ENCODE data around the gene BUB3.

Gene BUB3

GRCh38 chr10:123149568-123150270, 4.5 kb upstream of the BUB3 start:
- DNase-seq (ENCODE audit: low read depth in 2 of 2), result peak in 1 of 2 donors; percentile 45
- H3K4me3 ChIP-seq (replicated peaks in 1 of 2; ENCODE audit: low read depth in 2 of 2, low read length in 2 of 2), result peak overlapping the region; percentile 28 to 36
- no peak for TF ChIP-seq CTCF (IDR thresholded peaks at IDR 0.05; ENCODE audit: low read depth, low read length)

- no peak for TF ChIP-seq CTCF (IDR thresholded peaks at IDR 0.05; ENCODE audit: low read depth, low read length)
- no peak overlapping the region for H3K4me3 ChIP-seq (replicated peaks in 1 of 2; ENCODE audit: low read depth in 2 of 2, low read length in 2 of 2)
- DNase-seq (ENCODE audit: low read depth in 2 of 2), result no peak
These were observed 3.8 kb upstream of the BUB3 start for GRCh38 chr10:123150271-123150985.

DNA sequence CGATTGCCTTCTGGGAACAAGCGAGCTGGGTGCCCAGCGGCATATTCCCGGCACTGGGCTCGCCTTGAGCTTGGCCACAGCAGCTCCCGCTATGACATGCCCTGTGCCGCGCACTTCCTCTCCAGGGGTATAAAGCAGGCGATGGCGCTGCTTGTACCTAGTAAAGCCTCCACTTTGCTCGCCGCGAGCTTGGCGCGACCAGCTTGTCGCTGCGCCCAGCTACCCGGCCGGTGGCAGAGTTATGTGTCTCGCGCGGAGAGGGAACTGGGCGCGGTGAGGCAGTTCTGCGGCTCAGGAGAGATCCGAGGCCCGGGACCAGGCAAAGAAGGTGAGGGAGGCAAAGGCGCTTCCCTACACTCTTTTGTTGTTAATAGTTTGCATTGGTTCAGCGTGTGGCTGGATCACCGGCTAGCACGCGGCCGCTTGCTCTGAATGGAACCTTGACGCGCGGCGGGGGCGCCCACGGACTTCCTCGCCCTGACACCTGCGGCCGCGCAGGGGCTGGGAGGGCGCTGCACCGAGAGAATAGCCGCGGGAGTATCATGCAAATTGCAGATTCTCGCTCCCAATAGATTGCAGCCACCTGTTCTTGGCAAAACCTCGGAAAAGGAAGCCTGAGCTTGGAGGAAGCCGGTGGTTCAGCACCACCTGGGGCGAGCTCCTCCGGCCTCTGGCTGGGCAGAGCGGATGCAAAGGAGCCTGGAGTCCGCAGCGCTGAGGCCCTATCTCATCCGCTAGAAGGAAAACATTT, 3.0 kb upstream of the BUB3 start:
- H3K4me3 ChIP-seq (replicated peaks in 1 of 2; ENCODE audit: low read depth in 2 of 2, low read length in 2 of 2), result no peak overlapping the region
- DNase-seq (ENCODE audit: low read depth in 2 of 2), result no peak
- no peak for TF ChIP-seq CTCF (IDR thresholded peaks at IDR 0.05; ENCODE audit: low read depth, low read length)

DNA sequence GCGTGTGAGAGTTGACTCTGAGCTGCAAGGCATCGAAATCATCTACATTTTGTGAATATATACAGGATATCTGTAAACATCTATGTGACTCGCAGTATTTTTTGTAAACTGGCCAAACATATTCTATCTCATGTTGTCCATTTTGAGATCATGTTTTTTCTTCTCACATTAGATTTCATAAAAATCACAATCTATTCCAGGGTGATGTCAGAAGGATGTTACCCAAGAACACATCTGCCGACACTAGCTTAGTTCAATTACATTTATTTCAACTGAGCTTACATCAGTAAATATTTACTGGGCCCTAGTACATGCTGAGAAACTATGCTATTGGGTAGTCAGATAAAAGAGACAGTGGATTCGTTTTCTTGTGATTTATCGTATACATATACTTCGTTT, 2.5 kb upstream of the BUB3 start:
- TF ChIP-seq CTCF (IDR thresholded peaks at IDR 0.05; ENCODE audit: low read depth, low read length), result no peak
- no peak for DNase-seq (ENCODE audit: low read depth in 2 of 2)

GRCh38 chr10:123153486-123154091, 613 bp upstream of the BUB3 start:
- no peak overlapping the region for H3K4me3 ChIP-seq (replicated peaks in 1 of 2; ENCODE audit: low read depth in 2 of 2, low read length in 2 of 2)
- no peak for DNase-seq (ENCODE audit: low read depth in 2 of 2)
- TF ChIP-seq CTCF (IDR thresholded peaks at IDR 0.05; ENCODE audit: low read depth, low read length), result no peak

More for the DNA sequence above, 2.5 kb upstream of the BUB3 start:
- H3K4me3 ChIP-seq (replicated peaks in 1 of 2; ENCODE audit: low read depth in 2 of 2, low read length in 2 of 2), result no peak overlapping the region

- DNase-seq (ENCODE audit: low read depth in 2 of 2), result peak; percentile 50 to 66
- no peak for TF ChIP-seq CTCF (IDR thresholded peaks at IDR 0.05; ENCODE audit: low read depth, low read length)
- peak overlapping the region; percentile 96 to 98 for H3K4me3 ChIP-seq (replicated peaks in 1 of 2; ENCODE audit: low read depth in 2 of 2, low read length in 2 of 2)
These were observed 706 bp downstream of the BUB3 start for GRCh38 chr10:123154711-123155505.
